IPS-11a (cell line): Measurements from ENCODE around the gene SGF29.
"Not testable (repeated sequence)": the region's sequence is repeated elsewhere in the genome, so short reads cannot be mapped to it uniquely, and the experiment has no call there.

ENCODE experiments used
- H3K4me3 ChIP-seq: one replicate; pipeline ENCODE4 v1.5.1; 2013; ENCODE audit warnings: low read depth, low read length, control low read depth

SGF29 gene

DNA sequence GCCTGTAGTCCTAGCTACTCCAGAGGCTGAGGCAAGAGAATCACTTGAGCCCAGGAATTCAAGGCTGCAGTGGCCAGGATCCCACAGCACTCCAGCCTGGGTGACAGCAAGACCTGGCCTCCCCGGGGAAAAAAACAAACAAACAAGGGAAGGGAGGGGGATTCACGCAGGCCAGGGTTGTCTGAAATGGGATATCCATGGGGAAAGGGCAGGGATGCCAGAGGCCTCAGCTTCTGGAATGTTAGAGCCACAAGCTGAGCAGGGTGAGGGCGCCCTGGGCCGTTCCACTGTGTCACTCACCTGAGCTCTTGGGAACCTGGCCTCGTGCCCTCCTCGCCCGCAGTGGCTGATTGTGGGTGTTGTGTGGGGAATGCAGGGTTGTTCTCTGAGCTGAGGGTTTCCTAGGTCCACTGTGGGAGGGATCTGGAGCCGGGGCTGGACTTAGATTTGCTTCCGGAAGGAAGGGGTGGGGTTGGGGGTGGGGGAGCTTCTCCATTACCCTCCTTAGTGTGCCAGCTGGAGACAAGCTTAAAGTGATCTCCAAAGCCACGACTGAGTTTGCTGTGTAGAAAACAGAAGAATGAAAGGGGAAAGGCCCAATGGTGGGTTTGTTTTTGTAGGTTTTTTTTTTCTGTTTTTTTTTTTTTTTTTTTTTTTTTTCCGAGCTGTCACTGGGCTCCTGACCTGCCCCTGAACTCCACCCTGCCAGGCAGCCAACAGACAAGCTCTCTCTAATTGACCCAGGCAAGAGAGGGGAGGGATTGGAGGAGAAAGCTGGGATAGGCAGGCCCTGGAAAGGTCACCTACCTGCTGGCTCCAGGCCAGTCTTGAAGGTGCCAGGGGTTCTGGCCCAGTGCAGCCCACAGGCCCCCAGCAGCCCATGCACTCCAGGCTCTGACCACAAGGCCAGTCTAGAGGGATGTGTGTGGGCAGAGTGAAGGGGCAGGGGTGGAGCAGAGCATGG is 56.2 kb downstream of the SGF29 start, which contains the start of gene SULT1A1:
Gene SULT1A1 (minus strand): TSS at position 414 of the 964 bp plus-strand sequence. CDS start 1,189 bp downstream, outside the sequence.
- no peak within 1 kb of the TSS for H3K4me3 ChIP-seq

GRCh38 chr16:28610595-28611191 is 57.0 kb downstream of the SGF29 start:
- no peak overlapping the region for H3K4me3 ChIP-seq

DNA sequence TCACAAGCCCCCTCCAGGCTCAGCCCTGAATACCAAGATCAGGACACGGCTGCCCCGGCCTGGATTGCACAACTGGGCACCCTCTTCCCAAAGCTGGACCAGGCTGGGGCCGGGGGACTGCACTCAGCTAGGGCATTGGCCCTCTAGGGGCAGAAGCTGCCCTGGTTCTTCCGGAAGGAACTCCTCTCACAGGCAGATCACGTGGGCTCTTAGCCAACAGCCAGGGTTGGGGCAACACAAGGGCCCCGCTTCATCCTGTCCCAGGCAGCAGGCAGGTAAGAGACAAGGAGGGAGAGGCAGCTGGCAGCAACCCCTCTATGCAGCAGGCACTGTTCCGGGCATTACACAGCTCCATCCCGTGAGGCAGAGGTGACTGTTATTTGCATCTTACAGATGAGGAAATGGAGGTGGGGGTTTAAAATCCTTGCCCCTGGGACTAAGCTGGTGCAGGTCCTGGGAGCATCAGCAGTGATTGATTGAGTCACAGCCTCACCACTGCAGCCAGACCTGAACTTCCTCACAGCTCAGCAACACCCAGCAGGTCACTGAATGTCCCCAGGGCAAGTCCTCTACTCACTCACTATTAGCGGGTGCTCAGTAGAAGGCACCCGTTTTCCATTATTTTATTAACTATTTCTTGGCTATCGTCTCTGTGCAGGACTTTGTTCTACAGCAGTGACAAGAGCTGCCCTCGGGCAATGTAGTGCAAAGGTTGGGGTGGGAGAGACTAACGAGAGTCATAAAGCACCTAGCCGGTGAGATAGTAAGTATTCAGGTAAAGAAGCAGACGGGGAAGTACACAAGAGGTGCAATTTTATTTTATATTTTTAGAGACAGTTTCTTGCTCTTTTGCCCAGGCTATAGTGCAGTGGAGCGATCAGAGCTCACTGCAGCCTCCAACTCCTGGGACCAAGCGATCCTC is 58.9 kb downstream of the SGF29 start:
- H3K4me3 ChIP-seq = not testable (repeated sequence)

GRCh38 chr16:28613912-28614311 is 60.2 kb downstream of the SGF29 start:
- H3K4me3 ChIP-seq = not testable (repeated sequence)

DNA sequence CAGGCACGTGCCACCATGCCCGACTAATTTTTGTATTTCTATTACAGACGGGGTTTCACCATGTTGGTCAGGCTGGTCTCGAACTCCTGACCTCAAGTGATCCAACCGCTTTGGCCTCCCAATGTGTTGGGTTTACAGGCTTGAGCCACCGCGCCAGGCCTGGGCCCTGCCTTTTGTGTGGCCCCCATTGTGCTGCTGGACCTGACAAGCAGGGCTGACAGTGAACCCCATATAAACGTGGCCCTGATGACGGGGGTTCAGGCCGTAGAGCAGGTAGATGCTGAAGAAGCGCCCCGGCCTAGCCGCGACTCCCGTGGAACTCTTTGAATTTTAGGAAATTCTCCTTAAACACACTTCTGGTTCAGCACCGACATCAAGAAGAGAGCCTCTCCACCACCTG is 60.8 kb downstream of the SGF29 start:
- H3K4me3 ChIP-seq = not testable (repeated sequence)

DNA sequence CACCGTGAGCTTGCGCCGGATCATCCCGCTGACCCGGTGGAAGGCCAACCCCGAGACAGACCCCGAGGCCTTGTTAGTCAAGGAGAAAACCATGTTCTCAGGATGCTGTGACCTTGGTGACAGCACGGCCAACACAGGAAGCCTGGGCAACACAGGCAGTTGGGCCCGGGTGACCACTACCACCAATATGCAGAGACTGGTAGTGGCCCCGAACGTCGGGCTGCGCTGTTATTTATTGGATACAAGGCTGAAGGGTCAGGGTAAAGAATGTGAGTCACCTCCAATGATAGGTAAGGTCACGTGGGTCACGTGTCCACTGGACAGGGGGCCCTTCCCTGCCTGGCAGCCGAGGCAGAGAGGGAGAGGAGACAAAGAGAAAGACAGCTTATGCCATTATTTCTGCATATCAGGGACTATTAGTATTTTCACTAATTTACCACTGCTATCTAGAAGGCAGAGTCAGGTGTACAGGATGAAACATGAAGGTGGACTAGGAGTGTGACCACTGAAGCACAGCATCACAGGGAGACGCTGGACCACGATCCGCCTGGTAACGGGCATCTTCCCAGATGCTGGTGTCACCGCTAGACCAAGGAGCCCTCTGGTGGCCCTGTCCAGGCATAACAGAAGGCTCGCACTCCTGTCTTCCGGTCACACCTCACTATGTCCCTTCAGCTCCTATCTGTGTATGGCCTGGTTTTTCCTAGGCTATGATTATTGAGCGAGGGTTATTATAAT is 61.9 kb downstream of the SGF29 start:
- H3K4me3 ChIP-seq = not testable (repeated sequence)

DNA sequence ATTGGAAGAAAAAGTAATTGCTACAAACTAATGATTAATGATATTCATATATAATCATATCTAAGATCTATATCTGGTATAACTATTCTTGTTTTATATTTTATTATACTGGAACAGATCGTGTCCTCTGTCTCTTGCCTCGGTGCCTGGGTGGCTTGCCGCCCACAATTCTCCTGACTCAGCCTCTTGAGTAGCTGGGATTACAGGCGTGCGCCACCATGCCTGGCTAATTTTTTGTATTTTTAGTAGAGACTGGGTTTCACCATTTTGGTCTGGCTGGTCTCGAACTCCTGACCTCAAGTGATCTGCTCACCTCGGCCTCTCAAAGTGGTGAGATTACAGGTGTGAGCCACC is 62.5 kb downstream of the SGF29 start:
- H3K4me3 ChIP-seq = not testable (repeated sequence)

DNA sequence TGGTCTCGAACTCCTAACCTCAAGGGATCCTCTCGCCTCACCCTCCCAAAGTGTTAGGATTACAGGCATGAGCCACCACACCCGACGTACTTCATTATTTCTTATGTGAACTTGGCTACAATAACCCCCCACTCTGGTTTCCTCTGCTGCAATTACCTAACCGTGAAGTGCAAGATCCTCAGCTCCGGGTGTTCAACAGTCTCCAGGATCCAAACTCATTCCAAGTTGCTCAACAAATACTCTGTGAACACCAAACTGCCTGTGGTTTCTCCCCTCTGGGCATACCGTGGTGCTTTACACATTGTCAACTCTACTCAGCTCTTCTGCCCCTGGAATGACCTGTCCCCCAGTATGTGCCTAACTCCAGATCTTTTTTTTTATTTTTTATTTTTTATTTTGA is 62.9 kb downstream of the SGF29 start:
- H3K4me3 ChIP-seq = no peak overlapping the region

DNA sequence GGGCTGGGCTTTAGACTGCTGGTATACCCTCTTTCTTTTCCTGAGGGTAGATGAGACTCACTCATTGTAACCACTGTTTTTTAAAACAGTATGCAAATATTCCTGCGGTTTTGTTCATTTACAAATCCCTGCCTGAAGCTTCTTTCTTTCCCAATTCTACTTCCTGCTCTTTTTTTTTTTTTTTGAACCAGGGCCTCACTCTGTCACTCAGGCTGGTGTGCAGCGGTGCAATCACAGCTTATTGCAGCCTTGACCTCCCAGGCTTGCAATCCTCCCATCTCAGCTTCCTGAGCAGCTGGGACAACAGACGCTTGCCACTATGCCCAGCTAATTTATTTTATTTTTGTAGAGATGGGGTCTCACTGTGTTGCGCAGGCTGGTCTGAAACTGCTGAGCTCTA is 64.2 kb downstream of the SGF29 start:
- H3K4me3 ChIP-seq = no peak overlapping the region

DNA sequence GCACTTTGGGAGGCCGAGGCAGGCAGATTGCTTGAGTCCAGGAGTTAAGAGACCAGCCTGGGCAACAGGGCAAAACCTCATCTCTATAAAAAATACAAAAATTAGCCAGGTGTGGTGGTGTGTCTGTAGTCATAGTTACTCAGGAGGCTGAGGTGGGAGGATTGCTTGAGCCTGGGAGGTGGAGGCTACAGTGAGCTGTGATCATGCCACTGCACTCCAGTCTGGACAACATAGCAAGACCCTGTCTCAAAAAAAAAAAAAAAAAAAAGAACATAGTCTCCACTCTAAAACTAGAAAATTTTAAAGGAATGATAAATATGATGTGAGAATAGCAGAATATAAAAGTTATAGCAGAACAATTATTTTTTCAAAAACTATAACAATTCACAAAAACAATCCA is 66.6 kb downstream of the SGF29 start:
- not testable (repeated sequence) for H3K4me3 ChIP-seq

GRCh38 chr16:28621481-28622155 is 67.9 kb downstream of the SGF29 start:
- H3K4me3 ChIP-seq = no peak overlapping the region

DNA sequence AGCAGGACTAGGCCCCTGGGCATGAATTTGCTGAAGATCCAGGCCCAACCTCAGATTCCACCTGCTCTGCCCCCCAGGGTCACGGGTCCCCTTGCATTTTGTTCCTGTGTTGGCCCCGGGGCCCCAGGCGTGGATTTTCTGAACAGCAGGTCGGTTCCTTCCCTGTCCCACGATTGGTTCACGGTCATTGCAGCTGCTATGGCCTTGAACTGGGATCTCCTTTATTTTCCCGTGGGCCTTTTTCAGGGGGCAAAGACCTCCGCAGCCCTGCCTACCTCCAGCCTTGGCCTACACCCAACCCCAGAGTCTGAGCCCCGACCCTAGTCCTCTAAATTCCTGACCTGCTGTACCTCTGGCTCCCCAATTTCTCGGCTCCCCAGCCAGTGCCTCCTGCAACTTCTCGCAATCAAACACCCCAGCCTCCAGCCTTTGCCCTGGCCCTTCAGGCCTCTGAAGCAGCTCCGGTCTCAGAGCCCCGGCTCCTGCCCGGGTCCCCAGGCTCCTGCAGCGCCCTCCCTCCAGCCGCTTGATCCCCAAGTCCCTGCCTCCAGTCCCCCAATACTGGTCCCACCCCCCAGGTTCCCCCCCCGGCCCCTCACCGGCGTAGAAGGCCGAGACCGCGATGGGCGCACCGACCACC is 68.9 kb downstream of the SGF29 start:
- H3K4me3 ChIP-seq = not testable (repeated sequence)

GRCh38 chr16:28623172-28623711 is 69.5 kb downstream of the SGF29 start:
- no peak overlapping the region for H3K4me3 ChIP-seq

DNA sequence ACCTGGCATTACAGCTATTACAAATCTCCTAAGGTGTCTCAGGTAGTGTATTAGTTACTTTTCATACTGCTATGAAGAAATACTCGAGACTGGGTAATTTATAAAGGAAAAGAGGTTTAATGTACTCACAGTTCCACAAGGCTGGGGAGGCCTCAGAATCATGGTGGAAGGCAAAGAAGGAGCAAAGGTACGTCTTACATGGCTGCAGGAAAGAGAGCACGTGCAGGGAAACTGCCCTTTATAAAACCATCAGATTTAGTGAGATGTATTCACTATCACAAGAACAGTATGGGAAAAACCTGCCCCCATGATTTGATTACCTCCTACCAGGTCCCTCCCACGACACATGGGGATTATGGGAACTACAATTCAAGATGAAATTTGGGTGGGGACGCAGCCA is 77.2 kb downstream of the SGF29 start:
- not testable (repeated sequence) for H3K4me3 ChIP-seq

DNA sequence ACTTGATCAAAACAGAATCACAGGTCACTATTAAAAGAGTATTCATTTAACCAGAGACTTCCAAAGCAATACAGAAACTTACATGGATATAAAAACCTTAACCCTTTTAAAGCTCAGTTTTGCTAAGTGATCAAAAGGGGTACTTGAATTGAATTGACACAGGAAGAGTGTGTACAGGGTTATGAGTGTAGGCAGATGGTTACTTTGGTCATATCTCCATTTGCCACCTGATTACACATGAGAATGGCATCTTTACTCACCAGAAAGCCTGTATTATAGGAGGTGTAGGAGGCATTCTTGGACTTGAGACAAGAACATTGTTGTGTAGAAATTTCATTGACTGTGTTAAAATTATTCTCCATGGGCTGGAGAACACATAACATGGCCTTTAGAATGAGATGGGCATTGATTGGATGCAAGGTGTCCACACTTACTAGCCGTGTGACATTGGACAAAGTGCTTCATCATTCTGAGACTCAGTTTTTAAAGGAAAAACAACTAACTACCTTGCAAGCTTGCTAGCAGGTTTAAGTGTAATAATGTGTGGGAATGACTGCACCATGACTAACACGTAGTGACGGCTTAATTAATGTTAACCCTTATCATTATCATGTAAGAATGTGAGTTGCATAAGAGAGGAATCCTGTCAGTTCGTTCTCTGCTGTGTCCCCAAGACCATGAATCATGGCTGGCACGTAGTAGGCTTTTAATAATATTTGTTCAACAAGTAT is 82.5 kb downstream of the SGF29 start:
- not testable (repeated sequence) for H3K4me3 ChIP-seq

DNA sequence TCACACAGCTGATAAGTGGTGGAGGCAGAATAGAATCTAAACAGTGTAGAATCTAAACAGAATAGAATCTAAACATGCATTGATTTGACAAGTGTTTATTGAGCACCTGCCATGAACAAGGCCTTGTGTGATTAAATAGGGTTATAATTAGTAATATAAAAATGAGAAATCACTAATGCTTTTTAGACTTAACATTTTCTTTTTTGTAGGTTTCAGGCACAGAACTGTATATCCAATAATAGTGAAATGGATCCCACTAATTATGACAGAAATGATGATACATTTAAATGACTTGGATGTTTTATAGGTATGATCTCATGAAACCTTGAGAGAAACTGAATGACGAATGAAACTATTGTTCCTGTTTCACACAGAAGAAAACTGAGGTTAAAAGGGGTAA is 84.0 kb downstream of the SGF29 start, which contains the start of gene NPIPB8:
Gene NPIPB8 (plus strand): TSS at position 301 of the 400 bp plus-strand sequence. CDS start 296 bp downstream, outside the sequence.
- H3K4me3 ChIP-seq = not testable (repeated sequence)

DNA sequence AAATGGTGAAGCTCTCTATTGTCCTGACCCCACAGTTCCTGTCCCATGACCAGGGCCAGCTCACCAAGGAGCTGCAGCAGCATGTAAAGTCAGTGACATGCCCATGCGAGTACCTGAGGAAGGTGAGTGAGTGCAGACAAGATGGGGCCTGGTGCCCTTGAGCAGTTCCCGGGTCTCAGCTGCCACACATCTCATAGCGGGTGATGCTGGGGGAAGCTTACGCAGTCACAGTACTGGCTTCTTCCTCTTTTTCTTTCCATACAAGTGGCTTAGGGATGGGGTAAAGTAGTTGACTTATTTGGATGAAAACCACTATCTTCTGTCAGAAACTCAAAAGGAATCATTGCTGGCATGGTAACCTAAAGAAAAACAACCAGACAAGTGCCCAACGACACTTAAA is 84.6 kb downstream of the SGF29 start:
- not testable (repeated sequence) for H3K4me3 ChIP-seq

DNA sequence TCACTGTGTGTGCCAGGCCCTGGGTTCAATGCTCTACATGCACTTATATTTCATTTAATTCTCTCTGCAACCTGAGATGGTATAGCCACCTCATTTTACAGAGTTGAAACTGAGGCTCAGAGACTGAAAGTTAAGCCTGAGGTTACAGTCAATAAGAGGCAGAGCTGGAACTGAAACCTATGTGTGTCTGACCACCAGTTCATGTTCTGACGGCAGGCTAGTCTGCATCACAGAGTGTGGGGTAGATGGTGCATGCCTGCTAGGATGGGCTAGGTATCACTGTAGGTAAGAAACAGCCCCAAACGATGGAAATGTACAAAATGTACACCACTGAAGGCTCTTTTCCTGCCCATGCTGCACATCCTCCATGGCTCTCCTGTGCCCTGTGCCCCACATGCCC is 86.2 kb downstream of the SGF29 start:
- not testable (repeated sequence) for H3K4me3 ChIP-seq
